ENCODE data around the gene PDLIM7.
"Not testable (repeated sequence)": the region's sequence is repeated elsewhere in the genome, so short reads cannot be mapped to it uniquely, and the experiment has no call there.

PDLIM7 gene

GRCh38 chr5:177497292-177498012, at the start of gene PDLIM7:
TSS of gene PDLIM7 (minus strand) at chr5:177497604. CDS start at chr5:177496512, 1,092 bp downstream.
- FAIRE-seq = no peak

- FAIRE-seq = no peak
Observed at GRCh38 chr5:177546258-177546741, 48.9 kb upstream of the PDLIM7 start.

- no peak for FAIRE-seq
Observed at GRCh38 chr5:177545487-177546257, 48.3 kb upstream of the PDLIM7 start.

DNA sequence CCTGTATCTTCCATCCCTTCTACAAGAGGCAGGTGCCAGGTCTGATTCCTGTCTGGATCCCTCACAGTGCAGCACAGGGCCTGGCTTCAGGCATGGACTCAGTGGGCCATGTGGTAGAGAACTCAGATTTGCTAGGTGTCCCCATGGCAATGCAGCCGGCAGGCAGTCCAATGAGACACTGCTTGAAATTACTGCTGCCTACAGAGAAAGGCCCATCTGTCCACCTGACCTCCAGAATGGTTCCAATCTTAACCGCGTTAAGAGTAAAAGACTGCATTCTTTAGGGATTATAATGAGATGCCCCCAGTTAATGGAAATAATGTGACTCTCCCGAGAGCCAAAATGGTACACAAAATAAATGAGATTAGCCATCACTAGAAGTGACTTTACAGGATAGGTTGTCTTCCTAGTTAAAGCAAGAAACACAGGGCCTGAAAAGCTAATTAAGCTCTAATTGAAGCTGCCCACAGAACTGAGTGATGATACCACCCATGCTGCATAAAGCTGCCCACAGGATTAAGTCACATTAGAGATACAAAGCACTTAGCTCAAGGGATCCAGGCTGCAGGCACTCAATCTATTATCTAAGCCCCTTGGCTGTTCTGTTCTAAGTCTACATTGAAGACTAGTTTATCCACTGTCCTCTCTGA, 45.5 kb upstream of the PDLIM7 start:
- FAIRE-seq = no peak

DNA sequence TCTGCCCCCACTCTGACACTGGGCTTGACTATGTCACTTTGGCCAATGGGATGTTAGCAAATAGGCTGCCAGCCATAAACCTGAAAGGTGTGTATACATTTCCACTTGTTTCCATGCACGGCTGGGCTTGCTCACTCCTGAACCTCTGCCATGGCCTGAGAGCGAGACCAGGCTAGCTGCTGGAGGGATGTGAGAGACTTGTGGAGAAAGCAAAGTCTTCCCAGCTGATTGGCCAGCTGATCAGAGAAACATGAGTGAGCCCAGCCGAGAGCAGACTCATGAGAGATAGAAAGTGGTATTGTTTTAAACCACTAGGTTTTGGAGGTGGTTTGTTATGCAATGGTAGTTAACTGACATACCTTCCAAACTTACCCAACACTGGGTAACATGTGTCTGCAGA, 43.0 kb upstream of the PDLIM7 start:
- FAIRE-seq = no peak

DNA sequence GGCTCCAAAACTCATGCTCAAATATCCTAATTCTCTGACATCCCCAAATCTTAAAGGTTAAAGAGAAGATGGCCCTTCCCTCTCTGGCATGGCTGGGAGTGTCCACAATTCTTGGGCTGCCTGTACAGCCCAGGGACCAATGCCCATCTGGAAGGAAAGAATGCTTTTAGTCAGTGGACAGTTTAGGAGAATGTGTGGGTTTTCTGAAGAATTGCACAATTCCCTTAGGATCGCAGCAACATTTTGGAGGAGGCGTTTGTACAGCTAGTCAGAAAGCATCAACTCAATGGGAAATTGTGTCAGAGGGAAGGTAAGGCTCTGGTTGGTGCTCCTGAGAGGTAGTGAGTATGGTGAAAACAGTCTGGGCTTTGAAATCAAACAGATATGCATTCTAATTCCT, 42.0 kb upstream of the PDLIM7 start:
- FAIRE-seq = no peak

- no peak for FAIRE-seq
Observed at GRCh38 chr5:177538876-177539275, 41.5 kb upstream of the PDLIM7 start.

DNA sequence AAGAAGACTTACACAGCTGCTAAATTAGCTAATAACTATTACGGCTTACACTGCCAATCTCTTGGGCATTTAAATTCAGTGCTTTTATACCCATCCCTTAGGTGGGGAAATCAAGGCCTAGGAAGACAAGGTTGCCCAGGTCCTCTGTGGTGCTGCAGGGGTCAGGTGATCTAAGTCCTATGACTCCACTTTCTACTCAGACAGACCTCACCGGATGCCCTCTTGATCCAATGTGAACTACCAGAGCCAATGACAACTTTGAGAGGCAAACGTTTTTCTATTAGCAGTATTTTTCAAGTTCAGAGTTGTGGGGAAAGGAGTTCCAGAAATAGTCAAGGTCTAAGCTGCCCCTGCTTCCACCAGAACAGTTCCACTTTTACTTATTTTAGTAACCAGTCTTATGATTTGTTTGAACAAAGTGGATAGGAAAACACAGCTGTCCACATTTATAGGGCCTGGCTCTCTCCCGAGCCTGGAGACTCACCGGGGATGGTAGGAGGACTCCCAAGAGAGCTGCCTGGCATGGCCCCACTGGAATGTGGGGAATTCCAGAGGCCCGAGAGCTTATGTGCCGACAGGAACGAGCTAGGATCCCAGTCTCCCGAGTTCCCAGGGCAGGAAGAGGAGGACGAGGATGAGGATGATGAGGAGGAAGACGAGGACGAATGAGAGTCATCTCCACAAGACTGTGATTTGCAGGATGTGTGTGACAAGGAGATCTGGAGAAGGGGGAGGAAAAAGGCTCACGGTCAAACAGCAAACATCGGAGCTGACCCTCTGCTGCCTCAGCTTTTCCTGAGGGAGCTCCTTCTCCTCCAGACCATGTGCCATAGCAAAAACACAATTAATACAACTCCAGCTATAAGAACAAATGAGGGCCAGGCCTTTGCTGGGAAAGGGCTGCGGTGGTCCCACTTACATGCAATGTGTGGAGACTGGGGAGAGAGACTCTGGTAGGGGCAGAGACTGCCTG, 40.3 kb upstream of the PDLIM7 start:
- FAIRE-seq = no peak

DNA sequence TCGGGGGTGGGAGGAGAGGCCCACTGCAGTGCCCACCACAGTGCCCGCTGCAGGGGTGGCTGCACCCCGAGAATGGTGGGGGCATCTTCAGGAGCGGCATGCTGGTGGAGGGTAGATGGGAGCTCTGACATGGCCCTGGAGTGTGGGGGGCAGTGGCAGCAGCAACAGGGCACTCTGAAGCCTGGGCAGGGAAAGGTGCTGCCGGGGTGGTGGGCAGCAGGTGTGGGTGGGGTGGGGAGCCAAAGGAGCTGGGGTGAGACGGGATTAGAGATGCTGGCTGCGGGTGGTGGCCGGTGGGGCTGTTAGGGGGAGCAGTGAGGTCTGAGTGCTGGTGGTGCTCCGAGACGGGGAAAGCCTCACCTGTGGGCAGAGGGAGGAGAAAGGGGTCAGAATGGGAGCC, 39.0 kb upstream of the PDLIM7 start:
- no peak for FAIRE-seq

GRCh38 chr5:177535125-177535524, 37.7 kb upstream of the PDLIM7 start:
- FAIRE-seq = no peak

DNA sequence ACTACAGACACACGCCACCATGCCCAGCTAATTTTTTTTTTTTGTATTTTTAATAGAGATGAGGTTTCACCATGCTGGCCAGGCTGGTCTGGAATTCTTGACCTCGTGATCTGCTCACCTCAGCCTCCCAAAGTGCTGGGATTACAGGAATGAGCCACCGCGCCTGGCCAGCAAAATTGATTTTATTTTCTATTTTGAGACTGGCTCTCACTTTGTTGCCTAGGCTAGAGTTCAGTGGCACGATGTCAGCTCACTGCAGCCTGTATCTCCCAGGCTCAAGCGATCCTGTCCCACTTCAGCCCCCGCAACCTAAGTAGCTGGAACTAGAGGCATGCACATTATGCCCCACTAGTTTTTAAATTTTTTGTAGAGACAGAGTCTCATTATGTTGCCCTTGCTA, 37.0 kb upstream of the PDLIM7 start:
- not testable (repeated sequence) for FAIRE-seq

GRCh38 chr5:177531209-177531940, 34.0 kb upstream of the PDLIM7 start:
- FAIRE-seq = no peak

DNA sequence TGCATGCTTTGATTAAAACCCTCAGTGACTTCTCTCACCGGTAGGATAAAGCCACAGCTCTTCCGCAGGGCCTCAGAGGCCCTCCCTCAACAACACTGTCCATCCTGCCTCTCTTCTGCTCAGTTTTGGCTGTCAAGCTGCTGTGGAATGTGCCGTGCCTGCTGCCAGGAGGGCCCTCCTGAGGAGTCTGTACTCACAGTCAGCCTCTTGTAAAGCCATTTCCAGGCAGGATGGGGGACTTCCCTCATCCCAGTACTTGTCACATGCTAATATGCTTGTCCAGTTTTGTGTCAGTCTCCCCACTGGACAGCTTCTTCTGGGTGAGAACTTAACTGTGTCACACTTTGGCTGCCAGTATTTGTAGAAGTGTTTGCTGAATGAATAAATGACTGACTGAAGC, 33.2 kb upstream of the PDLIM7 start:
- FAIRE-seq = no peak

DNA sequence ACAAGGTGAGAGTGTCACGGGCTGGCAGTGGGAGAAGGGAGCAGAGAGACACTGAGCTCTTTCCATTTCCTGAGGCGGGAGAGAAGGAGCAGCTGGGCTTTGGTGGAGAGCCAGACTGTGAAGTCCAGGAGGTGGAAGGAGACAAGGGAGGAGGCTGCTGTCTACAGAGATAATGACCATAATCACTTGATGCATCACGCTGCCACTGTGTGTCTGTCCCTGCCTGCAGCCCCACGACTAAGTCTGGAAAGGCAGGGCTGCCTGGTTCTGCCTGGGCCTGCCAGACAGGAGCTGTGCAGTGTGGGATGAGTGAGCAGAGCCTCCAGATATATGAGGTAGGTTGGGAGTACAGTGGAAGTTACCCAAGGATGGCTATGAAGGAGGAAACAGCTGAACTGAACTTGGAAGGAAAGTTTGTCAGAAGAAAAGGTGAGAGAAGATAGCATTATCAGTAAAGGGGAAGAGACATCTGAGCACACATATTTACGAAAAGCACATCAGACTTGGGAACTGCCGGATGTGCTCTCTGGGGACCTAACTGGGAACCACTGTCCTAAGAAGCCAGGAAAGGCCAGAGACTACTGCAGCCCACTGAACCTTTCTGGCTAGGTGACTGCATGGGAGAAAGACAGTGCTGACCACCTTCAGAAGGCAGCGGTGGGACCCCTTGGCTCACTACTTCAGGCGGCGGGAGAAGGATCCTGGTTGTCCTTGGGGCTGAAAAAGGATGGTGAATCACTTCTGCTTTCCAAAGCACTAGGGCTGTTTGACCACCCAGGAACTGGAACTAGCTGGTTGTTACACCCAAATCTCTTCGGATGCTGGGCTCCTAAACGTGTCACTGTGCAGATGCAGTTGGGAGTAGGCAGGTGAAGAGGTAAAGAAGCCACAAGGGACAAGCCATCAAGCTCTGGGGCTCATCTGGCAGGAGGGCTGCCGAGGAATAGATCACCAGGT, 32.1 kb upstream of the PDLIM7 start:
- FAIRE-seq = no peak

GRCh38 chr5:177528631-177529030, 31.2 kb upstream of the PDLIM7 start:
- FAIRE-seq = no peak

DNA sequence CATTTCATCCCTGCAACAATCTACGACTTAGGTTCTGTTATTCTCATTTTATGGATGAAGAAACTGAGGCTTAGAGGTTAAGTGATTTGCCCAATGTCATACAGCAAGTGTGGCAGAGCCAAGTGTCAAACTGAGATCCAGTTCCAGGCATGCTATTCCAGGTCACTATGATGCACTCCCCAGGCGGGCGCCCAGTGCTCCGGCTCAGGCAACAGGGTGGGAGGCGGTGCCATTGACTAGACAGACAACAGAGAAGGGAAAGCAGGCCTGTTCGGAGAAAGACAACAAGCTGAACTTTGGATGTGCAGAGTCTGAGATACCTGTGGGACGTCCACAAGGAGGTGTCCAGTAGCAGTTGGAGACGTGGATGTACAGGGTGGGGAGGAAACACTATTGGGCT, 30.2 kb upstream of the PDLIM7 start:
- no peak for FAIRE-seq

DNA sequence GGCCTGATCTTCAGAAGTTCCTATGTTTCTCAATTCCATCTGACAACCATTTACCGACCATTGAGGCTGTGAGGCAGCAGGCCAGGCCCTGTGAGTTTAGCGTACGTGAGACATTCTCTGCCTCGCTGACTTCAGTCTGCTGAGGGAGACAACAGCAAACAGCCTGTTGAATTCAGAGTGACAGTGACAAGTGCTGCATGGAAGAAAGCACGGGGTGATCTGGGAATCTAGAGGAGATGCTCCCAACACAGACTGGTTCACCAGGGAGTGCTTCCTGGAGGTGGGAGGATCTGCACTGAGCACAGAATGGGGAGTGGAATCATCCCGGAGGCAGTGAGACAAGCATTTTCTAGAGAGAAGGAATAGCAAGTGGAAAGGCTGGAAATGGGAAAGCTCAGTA, 29.4 kb upstream of the PDLIM7 start:
- FAIRE-seq = no peak

GRCh38 chr5:177526191-177526590, 28.8 kb upstream of the PDLIM7 start:
- no peak for FAIRE-seq

DNA sequence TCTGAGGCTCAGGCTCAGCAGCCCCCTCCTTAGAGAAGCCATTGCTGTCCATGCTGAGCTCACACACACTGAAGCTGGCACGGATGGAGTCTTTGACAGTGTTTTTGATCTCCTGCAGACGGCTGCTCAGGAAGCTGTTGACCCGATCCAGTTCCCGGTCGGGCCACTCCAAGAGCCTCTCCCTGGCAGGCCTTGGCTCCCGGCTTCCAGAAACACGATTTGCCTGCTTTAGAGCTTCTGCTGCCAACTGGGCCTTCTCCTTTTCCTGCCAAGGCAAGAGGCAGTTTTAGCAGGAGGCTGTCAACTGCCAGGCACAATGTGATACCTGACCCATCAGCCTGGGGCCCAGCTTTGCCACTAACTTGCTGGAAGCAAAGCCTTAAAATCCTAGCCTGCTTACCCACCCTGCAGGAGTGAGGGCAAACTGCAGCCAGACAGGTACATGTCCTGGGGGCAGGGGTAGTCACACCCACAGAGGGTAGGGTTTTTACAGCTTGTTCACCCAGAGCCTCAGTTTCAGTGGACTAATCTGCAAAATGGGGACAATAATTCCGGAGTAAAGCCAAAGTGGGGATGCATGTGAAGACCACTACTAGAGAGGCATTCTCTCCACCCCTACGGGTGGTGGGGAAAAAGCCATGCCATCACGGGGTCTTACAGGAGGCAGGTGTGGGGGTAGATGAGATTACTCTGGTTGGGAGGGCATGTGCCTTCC, 27.7 kb upstream of the PDLIM7 start:
- FAIRE-seq = no peak

- FAIRE-seq = no peak
Observed at GRCh38 chr5:177524539-177524900, 27.1 kb upstream of the PDLIM7 start.
